HepG2 (cell line): Measurements from ENCODE around the gene TSPAN31. TPM values are rescaled to one million over a fixed set of nuclear protein-coding genes. Genes with fewer than 3 reads are reported as not detected.

Experiments
- ARNTL ChIP-seq: sonication (generic); formaldehyde crosslinking; IDR thresholded peaks from 2 replicates; pipeline ENCODE4 v1.4.0; 2020; ENCODE audit warnings: mild to moderate bottlenecking, missing genetic modification reagents
- ATAD3A ChIP-seq: sonication (generic); formaldehyde crosslinking; IDR thresholded peaks from 2 replicates; pipeline ENCODE4 v1.4.0; 2020; ENCODE audit warnings: missing genetic modification reagents
- ATF7 ChIP-seq, 2 experiments: fragments of 450-650 bp in 1 of 2; sonication (generic) in 1 of 2; formaldehyde crosslinking in 1 of 2; IDR thresholded peaks; 2 replicates each; pipeline versions ENCODE4 v1.4.0 to v1.6.1; 2016 to 2020; ENCODE audit warnings: antibody characterized with exemption in 1 of 2, mild to moderate bottlenecking in 1 of 2, missing genetic modification reagents in 1 of 2
- CREB1 ChIP-seq, 2 experiments: fragments of 450-650 bp in 1 of 2; IDR thresholded peaks; 2 replicates each; pipeline ENCODE4 v1.6.1; 2016 to 2017; ENCODE audit warnings: control low read depth in 1 of 2, mild to moderate bottlenecking in 1 of 2, missing compliant biosample characterization in 1 of 2, missing genetic modification characterization in 1 of 2
- FOXA1 ChIP-seq, 2 experiments: fragments of 450-650 bp in 1 of 2; sonication (generic) in 1 of 2; formaldehyde crosslinking in 1 of 2; IDR thresholded peaks; 2 replicates each; pipeline versions ENCODE4 v1.4.0 to v1.6.1; 2016 to 2020; ENCODE audit warnings: missing genetic modification reagents in 1 of 2
- FOXA3 ChIP-seq: IDR thresholded peaks from 2 replicates; pipeline ENCODE4 v1.6.1; 2016; ENCODE audit warnings: missing genetic modification reagents, missing compliant biosample characterization
- IKZF4 ChIP-seq: sonication (generic); formaldehyde crosslinking; IDR thresholded peaks from 2 replicates; pipeline ENCODE4 v1.5.1; 2020; ENCODE audit warnings: borderline replicate concordance, mild to moderate bottlenecking, low read depth, missing genetic modification reagents; ENCODE audit errors: not compliant biosample characterization
- IRF9 ChIP-seq: sonication (generic); formaldehyde crosslinking; IDR thresholded peaks from 2 replicates; pipeline ENCODE4 v1.8.0; 2022; ENCODE audit warnings: missing genetic modification reagents, mild to moderate bottlenecking, borderline replicate concordance
- LBX2 ChIP-seq: sonication (generic); formaldehyde crosslinking; IDR thresholded peaks from 2 replicates; pipeline ENCODE4 v1.5.0; 2020; ENCODE audit warnings: missing genetic modification reagents, mild to moderate bottlenecking, borderline replicate concordance
- MAZ ChIP-seq, 2 experiments: sonication (generic) in 1 of 2; formaldehyde crosslinking in 1 of 2; IDR thresholded peaks; 2 replicates each; pipeline versions ENCODE4 v1.5.0 to v1.6.1; 2012 to 2020; ENCODE audit warnings: low read depth in 2 of 2, mild to moderate bottlenecking in 2 of 2, borderline replicate concordance in 1 of 2, improper control_type of control experiment in 1 of 2, low read length in 1 of 2, missing genetic modification reagents in 1 of 2, moderate library complexity in 1 of 2
- MBD4 ChIP-seq: IDR thresholded peaks from 2 replicates; pipeline ENCODE4 v1.6.1; 2012; ENCODE audit warnings: low read length, inconsistent platforms, borderline replicate concordance
- MEIS2 ChIP-seq: sonication (generic); formaldehyde crosslinking; IDR thresholded peaks from 2 replicates; pipeline ENCODE4 v1.9.0; 2021; ENCODE audit warnings: mild to moderate bottlenecking, missing genetic modification reagents
- NCOA5 ChIP-seq: sonication (generic); formaldehyde crosslinking; IDR thresholded peaks from 2 replicates; pipeline ENCODE4 v1.4.0; 2020; ENCODE audit warnings: missing genetic modification reagents
- NR2F1 ChIP-seq, 2 experiments: fragments of 450-650 bp in 1 of 2; formaldehyde crosslinking in 1 of 2; IDR thresholded peaks; 2 replicates each; pipeline versions ENCODE4 v1.5.0 to v1.6.1; 2016 to 2020; ENCODE audit warnings: mild to moderate bottlenecking in 1 of 2, missing compliant biosample characterization in 1 of 2, missing genetic modification reagents in 1 of 2, moderate library complexity in 1 of 2
- POGK ChIP-seq: sonication (generic); formaldehyde crosslinking; conservative IDR thresholded peaks from 2 replicates; pipeline ENCODE4 v1.8.0; 2022; ENCODE audit warnings: mild to moderate bottlenecking, moderate library complexity, missing genetic modification reagents
- RNF219 ChIP-seq: sonication (generic); formaldehyde crosslinking; IDR thresholded peaks from 2 replicates; pipeline ENCODE4 v1.5.0; 2020; ENCODE audit warnings: mild to moderate bottlenecking, missing genetic modification reagents
- SOX5 ChIP-seq: IDR thresholded peaks from 2 replicates; pipeline ENCODE4 v1.6.1; 2016; ENCODE audit warnings: borderline replicate concordance
- TAF1 ChIP-seq: sonication (generic); formaldehyde crosslinking; IDR thresholded peaks from 2 replicates; pipeline ENCODE4 v1.4.0; 2020; ENCODE audit warnings: missing genetic modification reagents
- ZBTB7B ChIP-seq: sonication (generic); formaldehyde crosslinking; IDR thresholded peaks from 2 replicates; pipeline ENCODE4 v1.4.0; 2020; ENCODE audit warnings: missing genetic modification reagents
- ZMYM3 ChIP-seq: sonication (generic); formaldehyde crosslinking; IDR thresholded peaks from 2 replicates; pipeline ENCODE4 v1.5.1; 2020; ENCODE audit warnings: mild to moderate bottlenecking, missing genetic modification reagents
- ZNF557 ChIP-seq: sonication (generic); formaldehyde crosslinking; IDR thresholded peaks from 2 replicates; pipeline ENCODE4 v1.4.0; 2020; ENCODE audit warnings: missing genetic modification reagents
- ZNF558 ChIP-seq: sonication (generic); formaldehyde crosslinking; IDR thresholded peaks from 2 replicates; pipeline ENCODE4 v1.9.0; 2022; ENCODE audit warnings: mild to moderate bottlenecking, missing genetic modification reagents, borderline replicate concordance
- polyA plus RNA-seq, 8 experiments: library from polyadenylated mRNA; depleted of rRNA in 3 of 8; stranded (reverse) in 7 of 8; unstranded in 1 of 8; fragments of >200 nt; fragmentation: Illumina TruSeq in 4 of 8; extraction: Trizol in 4 of 8; gene quantifications; 2 replicates each; pipeline versions ENCODE4 v1.2.1 to v1.2.3, GENCODE V29; 2011 to 2016; ENCODE audit warnings: low read depth in 4 of 8, missing spikeins in 1 of 8, mixed read lengths in 1 of 8; ENCODE audit not compliant: insufficient read depth in 1 of 8
- total RNA-seq, 5 experiments: library from RNA; depleted of rRNA; stranded (reverse); fragments of >200 nt; fragmentation: Illumina TruSeq; extraction: Trizol; gene quantifications; 2 replicates each; pipeline ENCODE4 v1.2.3, GENCODE V29; 2016; ENCODE audit warnings: low read depth in 1 of 5

TSPAN31 gene
- total and polyA plus RNA-seq, 2 of the 13 experiments (the other 11 are each of a cell fraction or from before 2014, with no cell fraction given): 10.4 to 24.6 TPM

- TF ChIP-seq RNF219 (CRISPR knock-in tag) (0 out of 2 replicates have a peak, but pooled peaks have one; percentile 60), ZBTB7B (CRISPR knock-in tag) (peak; percentile 76; the same call in 1 of the 2 replicates), NCOA5 (CRISPR knock-in tag) (no peak), SOX5 (peak; percentile 64), FOXA1 (IDR thresholded peaks at IDR 0.05) (no peak), FOXA1 (CRISPR knock-in tag; IDR thresholded peaks at IDR 0.05) (peak; percentile 76), IKZF4 (CRISPR knock-in tag) (no peak), ZNF557 (CRISPR knock-in tag) (0 out of 2 replicates have a peak, but pooled peaks have one; percentile 55), ATAD3A (CRISPR knock-in tag) (no peak), ZNF558 (CRISPR knock-in tag) (0 out of 2 replicates have a peak, but pooled peaks have one; percentile 45), NR2F1 (CRISPR knock-in tag; IDR thresholded peaks at IDR 0.05) (no peak), MAZ (IDR thresholded peaks at IDR 0.05; ENCODE audit: borderline replicate concordance, low read depth, low read length) (peak; percentile 40; the same call in 1 of the 2 replicates), MAZ (CRISPR knock-in tag; IDR thresholded peaks at IDR 0.05; ENCODE audit: low read depth) (peak; percentile 87; the same call in 1 of the 2 replicates), POGK (peak; percentile 91), MBD4 (no peak), IRF9 (CRISPR knock-in tag) (peak; percentile 86; the same call in 1 of the 2 replicates), FOXA3 (CRISPR knock-in tag) (peak; percentile 79), MEIS2 (CRISPR knock-in tag) (peak; percentile 55; the same call in 1 of the 2 replicates), ZMYM3 (CRISPR knock-in tag) (no peak), TAF1 (CRISPR knock-in tag) (peak; percentile 89), CREB1 (IDR thresholded peaks at IDR 0.05) (peak; percentile 41; the same call in 1 of the 2 replicates), CREB1 (CRISPR knock-in tag; IDR thresholded peaks at IDR 0.05) (peak; percentile 95), LBX2 (CRISPR knock-in tag) (no peak), ATF7 (IDR thresholded peaks at IDR 0.05) (no peak), ATF7 (CRISPR knock-in tag; IDR thresholded peaks at IDR 0.05) (no peak), ARNTL (CRISPR knock-in tag) (peak; percentile 61)
Measured at GRCh38 chr12:57782608-57783465, 38.0 kb downstream of the TSPAN31 start, which contains the start of gene TSFM (continued).
